ENCODE results near the gene EMC7. TPM values are rescaled to one million over a fixed set of nuclear protein-coding genes. Genes with fewer than 3 reads are reported as not detected.

The EMC7 gene
- total and polyA plus RNA-seq, 2 experiments from 2014 or later: 63.2 to 191 TPM

- no peaks in the 10 kb centered on the region for H3K4me1 ChIP-seq (ENCODE audit: insufficient read depth)
- H3K9me3 ChIP-seq (ENCODE audit: low read depth): no peaks in the 10 kb centered on the region
- no peak overlapping the region for H3K4me3 ChIP-seq
- H3K27ac ChIP-seq: no peak overlapping the region
- TF ChIP-seq CTCF (IDR thresholded peaks at IDR 0.05; ENCODE audit: poor library complexity) (no peak), EZH2 (IDR thresholded peaks at IDR 0.05; ENCODE audit: borderline replicate concordance) (no peak), EZH2phosphoT487 (IDR thresholded peaks at IDR 0.05; ENCODE audit: low read depth, severe bottlenecking, unreplicated experiment) (no peak)
- DNase-seq (ENCODE audit: low spot score): no peak
- no peak overlapping the region for H3K4me2 ChIP-seq
- H3K36me3 ChIP-seq (replicated peaks; ENCODE audit: insufficient read depth, low read depth): no peaks in the 10 kb centered on the region
- no peaks in the 10 kb centered on the region for H3K9me2 ChIP-seq (replicated peaks; ENCODE audit: insufficient read depth)
- H3K27me3 ChIP-seq: no peaks in the 10 kb centered on the region
- H3K79me2 ChIP-seq: no peaks in the 10 kb centered on the region
- 93% methylated on average over 7 of the region's 7 CpGs for WGBS (ENCODE audit: low lambda C conversion rate, missing lambda C conversion rate)
- H2AFZ ChIP-seq: no peak overlapping the region
- no peaks in the 10 kb centered on the region for H4K20me1 ChIP-seq (ENCODE audit: insufficient read depth, poor library complexity, severe bottlenecking)
These were observed 17.6 kb downstream of the EMC7 start for GRCh38 chr15:34084086-34084485.

- WGBS (ENCODE audit: low lambda C conversion rate, missing lambda C conversion rate): 51% methylated on average over 4 of the region's 4 CpGs
- H2AFZ ChIP-seq: no peak overlapping the region
- no peaks in the 10 kb centered on the region for H3K4me1 ChIP-seq (ENCODE audit: insufficient read depth)
- no peaks in the 10 kb centered on the region for H3K27me3 ChIP-seq
- TF ChIP-seq EZH2phosphoT487 (IDR thresholded peaks at IDR 0.05; ENCODE audit: low read depth, severe bottlenecking, unreplicated experiment) (no peak), CTCF (IDR thresholded peaks at IDR 0.05; ENCODE audit: poor library complexity) (no peak), EZH2 (IDR thresholded peaks at IDR 0.05; ENCODE audit: borderline replicate concordance) (no peak)
- H3K36me3 ChIP-seq (replicated peaks; ENCODE audit: insufficient read depth, low read depth): no peaks in the 10 kb centered on the region
- peak overlapping the region; percentile 32 for H3K27ac ChIP-seq
- no peaks in the 10 kb centered on the region for H3K79me2 ChIP-seq
- H3K9me3 ChIP-seq (ENCODE audit: low read depth): no peaks in the 10 kb centered on the region
- no peak overlapping the region for H3K4me3 ChIP-seq
- no peak for DNase-seq (ENCODE audit: low spot score)
- peak overlapping the region; percentile 52 for H3K4me2 ChIP-seq
- no peaks in the 10 kb centered on the region for H3K9me2 ChIP-seq (replicated peaks; ENCODE audit: insufficient read depth)
- no peaks in the 10 kb centered on the region for H4K20me1 ChIP-seq (ENCODE audit: insufficient read depth, poor library complexity, severe bottlenecking)
These were observed 21.8 kb downstream of the EMC7 start for GRCh38 chr15:34079904-34080303.

- no peaks in the 10 kb centered on the region for H4K20me1 ChIP-seq (ENCODE audit: insufficient read depth, poor library complexity, severe bottlenecking)
- no peak overlapping the region for H2AFZ ChIP-seq
- no peak overlapping the region for H3K27ac ChIP-seq
- no peaks in the 10 kb centered on the region for H3K79me2 ChIP-seq
- no peaks in the 10 kb centered on the region for H3K9me3 ChIP-seq (ENCODE audit: low read depth)
- TF ChIP-seq EZH2 (IDR thresholded peaks at IDR 0.05; ENCODE audit: borderline replicate concordance) (no peak), EZH2phosphoT487 (IDR thresholded peaks at IDR 0.05; ENCODE audit: low read depth, severe bottlenecking, unreplicated experiment) (no peak), CTCF (IDR thresholded peaks at IDR 0.05; ENCODE audit: poor library complexity) (no peak)
- DNase-seq (ENCODE audit: low spot score): no peak
- no peak overlapping the region for H3K4me3 ChIP-seq
- no peaks in the 10 kb centered on the region for H3K9me2 ChIP-seq (replicated peaks; ENCODE audit: insufficient read depth)
- no peak overlapping the region for H3K4me2 ChIP-seq
- 74% methylated on average over 3 of the region's 3 CpGs for WGBS (ENCODE audit: low lambda C conversion rate, missing lambda C conversion rate)
- no peaks in the 10 kb centered on the region for H3K36me3 ChIP-seq (replicated peaks; ENCODE audit: insufficient read depth, low read depth)
- no peaks in the 10 kb centered on the region for H3K4me1 ChIP-seq (ENCODE audit: insufficient read depth)
- H3K27me3 ChIP-seq: no peaks in the 10 kb centered on the region
These were observed 22.8 kb downstream of the EMC7 start for GRCh38 chr15:34078900-34079299.

- H3K9me3 ChIP-seq (ENCODE audit: low read depth): no peaks in the 10 kb centered on the region
- WGBS (ENCODE audit: low lambda C conversion rate, missing lambda C conversion rate): 94% methylated on average over 4 of the region's 4 CpGs
- H3K79me2 ChIP-seq: no peaks in the 10 kb centered on the region
- H3K4me1 ChIP-seq (ENCODE audit: insufficient read depth): no peaks in the 10 kb centered on the region
- no peaks in the 10 kb centered on the region for H4K20me1 ChIP-seq (ENCODE audit: insufficient read depth, poor library complexity, severe bottlenecking)
- TF ChIP-seq EZH2phosphoT487 (IDR thresholded peaks at IDR 0.05; ENCODE audit: low read depth, severe bottlenecking, unreplicated experiment) (no peak), EZH2 (IDR thresholded peaks at IDR 0.05; ENCODE audit: borderline replicate concordance) (no peak), CTCF (IDR thresholded peaks at IDR 0.05; ENCODE audit: poor library complexity) (no peak)
- no peak overlapping the region for H3K27ac ChIP-seq
- no peak for DNase-seq (ENCODE audit: low spot score)
- H2AFZ ChIP-seq: no peak overlapping the region
- no peak overlapping the region for H3K4me2 ChIP-seq
- H3K4me3 ChIP-seq: no peak overlapping the region
- H3K27me3 ChIP-seq: no peaks in the 10 kb centered on the region
- no peaks in the 10 kb centered on the region for H3K9me2 ChIP-seq (replicated peaks; ENCODE audit: insufficient read depth)
- H3K36me3 ChIP-seq (replicated peaks; ENCODE audit: insufficient read depth, low read depth): no peaks in the 10 kb centered on the region
These were observed 24.9 kb downstream of the EMC7 start for GRCh38 chr15:34076785-34077184.
